Lung (tissue), 12 donors: ENCODE data around the gene UBTD2. TPM values are rescaled to one million over a fixed set of nuclear protein-coding genes. Genes with fewer than 3 reads are reported as not detected.

Experiments
- ATAC-seq: fragments of 200-7000 bp; cut with Tn5 transposase; one replicate; pipeline ENCODE4 v1.9.1; 2020; ENCODE audit warnings: moderate number of reproducible peaks; ENCODE audit not compliant: insufficient read depth, low FRiP score
- DNase-seq, 3 donors: peaks; one replicate each; pipeline ENCODE4 v3.0.0-alpha.2; 2013 to 2017
- H3K27ac ChIP-seq, 2 donors: one replicate each; pipeline ENCODE4 v1.5.1; 2013; ENCODE audit warnings: mild to moderate bottlenecking in 2 of 2, moderate library complexity in 2 of 2, control low read depth in 1 of 2, inconsistent platforms in 1 of 2, low read depth in 1 of 2, low read length in 1 of 2
- H3K27me3 ChIP-seq, 3 donors: one replicate each; pipeline ENCODE4 v1.5.1; 2013; ENCODE audit warnings: low read length in 2 of 3; ENCODE audit not compliant: control insufficient read depth in 3 of 3, insufficient read depth in 3 of 3
- H3K36me3 ChIP-seq, 4 donors: one replicate each; pipeline ENCODE4 v1.5.1; 2013; ENCODE audit warnings: low read length in 4 of 4, mild to moderate bottlenecking in 1 of 4, moderate library complexity in 1 of 4; ENCODE audit not compliant: control insufficient read depth in 4 of 4, insufficient read depth in 4 of 4
- H3K4me1 ChIP-seq, 5 donors: one replicate each; pipeline ENCODE4 v1.5.1; 2013; ENCODE audit warnings: low read length in 5 of 5, mild to moderate bottlenecking in 2 of 5, moderate library complexity in 1 of 5; ENCODE audit not compliant: control insufficient read depth in 5 of 5, insufficient read depth in 5 of 5
- H3K4me3 ChIP-seq: one replicate; pipeline ENCODE4 v1.5.1; 2013; ENCODE audit warnings: mild to moderate bottlenecking, control low read depth, moderate library complexity
- H3K9ac ChIP-seq, 2 donors: one replicate each; pipeline ENCODE4 v1.5.1; 2013; ENCODE audit warnings: low read length in 2 of 2, control low read depth in 1 of 2; ENCODE audit not compliant: insufficient read depth in 1 of 2
- H3K9me3 ChIP-seq, 4 donors: one replicate each; pipeline ENCODE4 v1.5.1; 2013; ENCODE audit warnings: low read length in 3 of 4, mild to moderate bottlenecking in 1 of 4, moderate library complexity in 1 of 4; ENCODE audit not compliant: control insufficient read depth in 4 of 4, insufficient read depth in 3 of 4
- WGBS, 2 donors: extraction: QIAGEN DNeasy Blood & Tissue Kit; methylation state at CpG; one replicate each; pipeline ENCODE4 v1.1.7; 2013; 5-methylcytosine and 5-hydroxymethylcytosine counted together
- polyA plus RNA-seq, 2 donors: library from polyadenylated mRNA; stranded (reverse); fragments of 200-250 nt; gene quantifications; one replicate each; pipeline ENCODE4 v1.2.1, GENCODE V29; 2013
- total RNA-seq, 2 donors: library from RNA; depleted of rRNA in 1 of 2; stranded (reverse); fragments of >200 nt in 1 of 2; gene quantifications; one replicate each; pipeline ENCODE4 v1.2.1, GENCODE V29; 2014 to 2021
- TF ChIP-seq, protein P1 (sequence below): IDR thresholded peaks from 2 replicates; pipeline ENCODE4 v1.5.1; 2012; ENCODE audit warnings: mild to moderate bottlenecking; ENCODE audit errors: control extremely low read depth, extremely low read depth
- donor health status: control.
- donor health status: control.
- donor health status: Bipolar disorder and iron deficiency.
- donor health status: healthy.
- donor health status: DM: yes; HTN: yes; CAD: no.

Gene UBTD2
- total and polyA plus RNA-seq, 4 donors = 8.1 to 53.5 (median 11.3) TPM

DNA sequence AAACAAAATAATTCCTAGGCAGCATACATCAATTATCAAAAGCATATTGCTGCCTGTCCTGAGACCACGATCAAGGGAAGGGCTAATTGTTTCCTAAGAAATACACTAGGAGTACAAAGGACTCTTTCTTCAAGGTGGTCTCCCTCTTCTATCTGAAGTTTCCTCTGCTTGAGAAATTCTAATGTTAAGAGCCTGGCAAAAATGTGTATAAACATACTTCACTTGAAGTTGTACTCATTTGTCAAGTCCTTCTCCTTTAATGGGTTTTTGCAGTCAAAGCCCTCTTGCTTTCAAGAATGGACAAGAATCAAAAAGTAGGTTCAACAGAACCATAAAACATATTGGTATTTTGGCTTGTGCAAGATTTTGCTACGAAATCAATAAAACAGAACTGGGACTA is 31.1 kb downstream of the UBTD2 start:
- Histone ChIP-seq H3K36me3 (peaks cover 0 to 23% (median 15%) of the 10 kb centered on the region in 4 donors), H3K4me1 (peaks cover 0 to 4% (median 0%) of the 10 kb centered on the region in 5 donors), H3K9me3 (peaks cover 0 to 11% (median 3%) of the 10 kb centered on the region in 4 donors), H3K4me3 (no peak overlapping the region), H3K27ac (no peak overlapping the region), H3K27me3 (no peaks in the 10 kb centered on the region), H3K9ac (no peak overlapping the region)
- TF ChIP-seq, protein P1, sequence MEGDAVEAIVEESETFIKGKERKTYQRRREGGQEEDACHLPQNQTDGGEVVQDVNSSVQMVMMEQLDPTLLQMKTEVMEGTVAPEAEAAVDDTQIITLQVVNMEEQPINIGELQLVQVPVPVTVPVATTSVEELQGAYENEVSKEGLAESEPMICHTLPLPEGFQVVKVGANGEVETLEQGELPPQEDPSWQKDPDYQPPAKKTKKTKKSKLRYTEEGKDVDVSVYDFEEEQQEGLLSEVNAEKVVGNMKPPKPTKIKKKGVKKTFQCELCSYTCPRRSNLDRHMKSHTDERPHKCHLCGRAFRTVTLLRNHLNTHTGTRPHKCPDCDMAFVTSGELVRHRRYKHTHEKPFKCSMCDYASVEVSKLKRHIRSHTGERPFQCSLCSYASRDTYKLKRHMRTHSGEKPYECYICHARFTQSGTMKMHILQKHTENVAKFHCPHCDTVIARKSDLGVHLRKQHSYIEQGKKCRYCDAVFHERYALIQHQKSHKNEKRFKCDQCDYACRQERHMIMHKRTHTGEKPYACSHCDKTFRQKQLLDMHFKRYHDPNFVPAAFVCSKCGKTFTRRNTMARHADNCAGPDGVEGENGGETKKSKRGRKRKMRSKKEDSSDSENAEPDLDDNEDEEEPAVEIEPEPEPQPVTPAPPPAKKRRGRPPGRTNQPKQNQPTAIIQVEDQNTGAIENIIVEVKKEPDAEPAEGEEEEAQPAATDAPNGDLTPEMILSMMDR = no peak
- no peak for ATAC-seq
- peak in 2 of 3 donors; percentile 42 to 76 for DNase-seq
- 70 to 92% methylated on average over 2 of the region's 2 CpGs for WGBS, 2 donors

DNA sequence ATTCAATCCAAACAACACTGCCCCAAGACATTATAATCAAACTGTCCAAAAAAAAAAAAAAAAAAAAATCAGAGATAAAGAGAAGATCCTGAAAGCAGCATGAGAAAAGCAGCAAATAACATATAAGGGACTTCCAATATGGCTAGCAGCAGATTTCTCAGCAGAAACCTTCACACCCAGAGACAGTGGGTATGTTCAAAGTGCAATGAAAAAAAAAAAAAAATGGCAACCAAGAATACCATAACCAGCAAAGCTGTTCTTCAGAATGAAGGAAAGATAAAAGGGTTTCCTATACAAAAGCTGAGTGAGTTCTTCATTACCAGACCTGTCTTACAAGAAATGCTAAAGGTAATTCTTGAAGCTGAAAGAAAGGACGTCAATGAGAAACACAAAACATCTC is 32.1 kb downstream of the UBTD2 start:
- Histone ChIP-seq H3K36me3 (peaks cover 0 to 23% (median 12%) of the 10 kb centered on the region in 4 donors), H3K27ac (no peak overlapping the region), H3K9me3 (peaks cover 0 to 11% (median 3%) of the 10 kb centered on the region in 4 donors), H3K9ac (no peak overlapping the region), H3K4me1 (peaks cover 0 to 11% (median 0%) of the 10 kb centered on the region in 5 donors), H3K4me3 (no peak overlapping the region), H3K27me3 (no peaks in the 10 kb centered on the region)
- 92 to 95% methylated on average over 1 of the region's 1 CpG for WGBS, 2 donors
- TF ChIP-seq, protein P1 = no peak
- DNase-seq (no peak), ATAC-seq (no peak)

DNA sequence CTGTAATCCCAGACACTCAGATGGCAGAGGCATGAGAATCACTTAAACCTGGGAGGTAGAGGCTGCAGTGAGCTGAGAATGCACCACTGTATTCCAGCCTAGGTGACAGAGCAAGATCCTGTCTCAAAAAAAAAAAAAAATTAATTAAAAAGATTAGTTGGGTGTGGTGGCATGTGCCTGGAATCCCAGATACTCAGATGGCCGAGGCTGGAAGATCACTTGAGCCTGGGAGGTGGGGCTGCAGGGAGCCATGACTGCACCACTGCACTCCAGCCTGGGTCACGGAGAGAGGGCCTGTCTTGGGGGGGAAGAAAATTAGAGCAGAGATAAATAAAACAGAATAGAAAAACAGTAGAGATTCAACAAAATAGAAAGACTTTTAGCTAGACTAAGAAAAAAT is 34.9 kb downstream of the UBTD2 start:
- 82 to 96% methylated on average over 2 of the region's 2 CpGs for WGBS, 2 donors
- TF ChIP-seq, protein P1 = no peak
- peaks cover 0 to 22% (median 0%) of the 10 kb centered on the region in 5 donors for H3K4me1 ChIP-seq
- H3K4me3 ChIP-seq = no peak overlapping the region
- H3K27me3 ChIP-seq = no peaks in the 10 kb centered on the region
- H3K27ac ChIP-seq = no peak overlapping the region
- no peak overlapping the region for H3K9ac ChIP-seq
- H3K9me3 ChIP-seq = peaks cover 0 to 11% (median 3%) of the 10 kb centered on the region in 4 donors
- no peak for ATAC-seq
- DNase-seq = no peak
- H3K36me3 ChIP-seq = peaks cover 0 to 8% (median 1%) of the 10 kb centered on the region in 4 donors

DNA sequence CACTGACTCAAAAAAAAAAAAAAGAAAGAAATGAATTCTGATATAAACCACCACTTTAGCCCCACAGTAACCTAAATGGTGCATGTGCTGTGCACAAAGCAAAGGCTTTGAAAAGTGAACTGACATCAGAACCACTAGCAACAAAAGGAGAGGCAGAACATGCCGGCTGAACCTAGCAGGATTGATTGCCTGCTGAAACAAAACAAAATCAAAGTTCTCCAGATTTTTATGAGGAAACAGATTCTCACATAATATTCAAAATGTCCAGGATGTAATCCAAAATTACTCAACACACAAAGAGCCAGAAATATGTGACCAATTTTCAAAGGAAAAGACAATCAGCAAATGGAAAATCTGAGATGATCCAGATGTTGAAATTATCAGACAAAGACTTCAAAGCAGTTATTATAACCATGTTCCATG is 37.9 kb downstream of the UBTD2 start:
- TF ChIP-seq, protein P1 = no peak
- 76 to 78% methylated on average over 1 of the region's 1 CpG for WGBS, 2 donors
- Histone ChIP-seq H3K9ac (no peak overlapping the region), H3K27ac (no peak overlapping the region), H3K36me3 (peaks cover 0 to 3% (median 1%) of the 10 kb centered on the region in 4 donors), H3K4me3 (no peak overlapping the region), H3K9me3 (no peaks in the 10 kb centered on the region), H3K27me3 (no peaks in the 10 kb centered on the region), H3K4me1 (peaks cover 0 to 22% (median 3%) of the 10 kb centered on the region in 5 donors)
- DNase-seq (peak; percentile 54 to 94 (median 93)), ATAC-seq (no peak)
